Placental pericyte (primary cell): Measurements from ENCODE around the gene NTN5. TPM values are rescaled to one million over a fixed set of nuclear protein-coding genes. Genes with fewer than 3 reads are reported as not detected.

Experiments
- total RNA-seq: library from RNA; depleted of rRNA; stranded (reverse); fragments of >200 nt; gene quantifications from 2 replicates; pipeline ENCODE4 v1.2.3, GENCODE V29; 2012

The NTN5 gene, protein sequence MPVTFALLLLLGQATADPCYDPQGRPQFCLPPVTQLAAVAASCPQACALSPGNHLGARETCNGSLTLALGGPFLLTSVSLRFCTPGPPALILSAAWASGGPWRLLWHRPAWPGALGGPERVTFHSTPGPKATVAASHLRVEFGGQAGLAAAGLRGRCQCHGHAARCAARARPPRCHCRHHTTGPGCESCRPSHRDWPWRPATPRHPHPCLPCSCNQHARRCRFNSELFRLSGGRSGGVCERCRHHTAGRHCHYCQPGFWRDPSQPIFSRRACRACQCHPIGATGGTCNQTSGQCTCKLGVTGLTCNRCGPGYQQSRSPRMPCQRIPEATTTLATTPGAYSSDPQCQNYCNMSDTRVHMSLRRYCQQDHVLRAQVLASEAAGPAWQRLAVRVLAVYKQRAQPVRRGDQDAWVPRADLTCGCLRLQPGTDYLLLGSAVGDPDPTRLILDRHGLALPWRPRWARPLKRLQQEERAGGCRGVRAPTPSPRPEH
- not detected in 2 replicates for total RNA-seq

DNA sequence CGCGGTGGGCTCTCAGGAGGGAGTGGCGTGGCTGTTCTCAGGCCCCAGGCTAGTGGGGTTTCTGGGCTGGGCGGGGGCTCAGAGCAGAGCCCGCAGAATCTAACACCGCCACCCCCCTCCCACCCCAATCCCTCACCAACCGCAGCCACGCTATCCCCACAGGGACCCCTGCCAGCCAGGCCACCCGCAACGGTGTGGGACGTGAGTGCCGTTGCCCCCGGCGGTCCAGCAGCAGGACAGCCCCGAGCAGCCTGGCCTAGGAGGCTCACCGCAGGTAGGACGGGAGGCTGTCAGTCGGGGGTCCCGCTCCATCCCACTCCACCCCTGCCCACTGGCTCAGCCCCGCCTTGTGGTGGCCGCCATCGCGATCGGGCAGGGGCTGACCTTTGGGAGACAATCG is at the start of gene NTN5:
NTN5 (minus strand) TSS at position 24 of the 400 bp plus-strand sequence. CDS start 2,031 bp downstream, outside the sequence.

DNA sequence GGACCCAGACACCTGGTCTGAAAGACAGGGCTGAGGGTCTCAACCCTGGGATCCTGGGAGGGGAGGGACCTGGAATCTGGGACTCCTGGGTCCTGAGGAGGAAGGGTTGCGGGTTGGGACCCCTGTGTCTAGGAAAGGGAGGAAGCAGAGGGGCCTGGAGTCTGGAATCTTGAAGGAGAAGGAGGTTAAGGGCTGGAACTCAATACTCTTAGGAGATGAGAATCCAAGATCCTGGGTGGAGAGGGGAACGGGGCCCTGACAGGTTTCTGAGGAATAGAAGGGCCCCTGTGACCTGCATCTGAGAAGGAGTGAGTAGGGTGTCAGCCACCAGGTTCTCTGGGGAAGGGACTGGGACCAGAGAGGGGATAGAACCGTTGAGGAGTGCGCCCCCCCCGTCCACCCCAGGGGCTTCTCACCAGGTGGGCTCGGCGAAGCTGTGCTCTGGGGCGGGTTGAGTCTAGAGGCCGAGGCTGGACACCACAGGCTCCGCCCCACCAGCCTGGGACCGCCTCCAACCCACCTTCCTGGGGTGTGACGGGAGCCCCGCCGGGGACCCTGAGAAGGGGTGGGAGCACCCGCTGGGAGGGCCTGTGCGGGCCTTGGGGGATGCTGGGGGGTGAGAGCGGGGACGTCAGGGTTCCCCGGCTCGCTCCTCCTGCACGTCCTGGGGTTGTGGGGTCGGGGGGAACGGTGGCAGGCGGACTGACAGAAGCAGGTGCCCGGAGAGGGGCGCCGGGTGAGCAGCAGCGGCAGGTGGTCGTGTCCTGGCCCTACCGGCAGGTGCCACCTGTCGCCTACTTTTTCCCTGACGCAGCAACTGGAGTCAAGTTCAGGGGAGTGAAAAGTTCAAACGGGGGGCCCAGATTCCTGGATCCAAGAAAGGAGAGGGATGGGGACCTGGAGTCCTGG is 46.7 kb upstream of the NTN5 start, which contains the start of gene MAMSTR:
MAMSTR (minus strand) TSS at position 463 of the 909 bp plus-strand sequence. CDS start 694 bp downstream, outside the sequence.

DNA sequence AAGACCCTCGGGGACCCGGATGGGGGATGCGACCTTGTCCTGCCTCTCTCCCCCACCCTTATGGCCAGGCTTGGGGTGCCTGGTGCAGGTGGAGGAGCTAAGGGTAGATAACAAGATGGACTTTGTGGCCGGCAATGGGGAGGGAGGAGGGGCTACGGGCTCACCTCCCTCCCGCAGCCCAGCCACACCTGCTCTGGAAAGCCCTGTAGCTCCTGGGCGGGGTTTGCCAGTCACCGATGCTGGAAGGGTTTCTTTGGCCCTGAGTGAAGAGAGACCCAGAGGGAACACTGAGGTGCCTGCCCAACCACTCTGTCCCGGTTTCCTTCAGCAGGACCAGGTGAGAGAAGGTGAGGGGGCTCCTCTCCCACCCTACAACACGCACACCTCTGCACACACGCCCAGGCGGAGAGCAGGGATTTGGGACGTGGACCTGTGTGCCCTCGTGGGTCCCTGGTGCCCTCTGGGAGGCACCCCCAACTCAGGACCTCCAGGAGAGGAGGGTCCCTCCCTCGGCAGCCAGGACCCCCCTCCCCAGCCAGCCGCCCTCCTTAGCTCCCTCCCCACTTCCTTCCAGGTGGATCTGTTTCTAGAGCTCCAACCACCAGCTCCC is 23.0 kb upstream of the NTN5 start, which contains the start of gene FUT2:
FUT2 (plus strand) TSS at position 229 of the 610 bp plus-strand sequence. CDS start 6,986 bp downstream, outside the sequence.

DNA sequence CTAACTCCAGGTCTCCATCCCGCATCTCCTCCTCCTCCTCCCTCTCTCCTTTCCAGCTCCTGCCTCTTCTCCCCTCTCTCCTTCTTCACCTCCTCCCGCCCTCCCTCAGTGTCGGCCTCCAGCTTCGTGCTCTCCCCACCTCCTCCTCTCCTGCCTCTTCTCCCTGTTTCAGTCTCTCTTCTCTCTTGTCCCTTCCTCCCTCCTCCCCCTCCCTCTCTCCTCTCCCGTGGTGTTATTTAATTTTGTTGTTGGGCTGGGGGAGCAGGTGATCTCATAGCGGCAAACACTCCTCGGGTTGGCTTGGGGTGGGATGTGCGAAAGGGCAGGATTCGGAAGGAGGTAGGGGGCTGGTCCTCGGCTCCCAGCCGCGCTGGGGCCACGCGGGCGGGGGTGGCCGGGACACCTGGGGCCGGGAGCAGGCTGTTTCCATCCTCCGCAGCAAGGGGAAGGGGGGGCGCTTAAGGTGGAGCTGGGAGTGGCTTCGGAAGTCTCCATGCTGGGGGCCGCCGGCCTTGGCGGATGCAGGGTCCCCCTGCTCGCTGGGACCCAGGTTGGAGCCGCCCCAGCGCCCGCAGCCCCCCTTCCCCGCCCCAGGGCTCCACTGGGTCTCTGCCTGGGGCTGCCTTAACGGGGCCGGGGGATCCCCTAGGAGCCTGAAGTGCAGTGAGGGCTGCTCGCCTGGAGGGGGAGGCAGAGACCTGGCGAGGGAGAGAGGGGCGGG is 26.7 kb downstream of the NTN5 start, which contains the start of gene CA11:
CA11 (minus strand) TSS at position 187 of the 721 bp plus-strand sequence. CDS start 555 bp downstream, outside the sequence.

DNA sequence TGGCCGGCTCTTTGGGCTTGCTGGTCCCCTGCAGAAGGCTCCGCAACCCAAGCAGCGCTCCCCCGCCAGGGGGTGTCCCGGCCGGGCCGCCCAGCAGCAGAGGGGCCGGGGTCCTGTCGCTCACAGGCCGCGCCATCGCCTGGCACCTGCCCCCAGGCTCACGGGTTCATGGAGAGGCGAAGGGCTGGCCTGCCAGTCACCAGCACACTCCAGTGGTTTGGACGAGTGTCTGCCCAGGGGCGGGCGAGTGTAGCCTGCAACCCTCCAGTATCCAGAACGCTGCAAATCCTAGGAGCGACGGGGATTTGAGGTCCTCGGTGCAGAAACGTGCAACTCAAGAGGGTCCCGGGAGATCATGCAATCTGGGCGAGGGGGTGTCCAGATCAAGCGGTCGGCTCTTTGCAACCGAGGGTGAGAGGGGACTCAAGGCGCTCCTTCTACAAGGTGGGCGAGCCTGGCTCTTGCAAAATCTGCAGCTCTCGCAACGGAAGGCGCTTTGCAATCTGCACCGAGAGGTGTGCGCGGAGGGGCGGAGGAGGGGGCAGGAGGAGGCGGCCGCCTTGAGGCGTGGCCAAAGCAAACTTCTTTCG is 35.9 kb downstream of the NTN5 start, which contains the start of gene DBP:
DBP (minus strand) TSS at position 521 of the 590 bp plus-strand sequence; CDS start at position 136, 385 bp downstream.

DNA sequence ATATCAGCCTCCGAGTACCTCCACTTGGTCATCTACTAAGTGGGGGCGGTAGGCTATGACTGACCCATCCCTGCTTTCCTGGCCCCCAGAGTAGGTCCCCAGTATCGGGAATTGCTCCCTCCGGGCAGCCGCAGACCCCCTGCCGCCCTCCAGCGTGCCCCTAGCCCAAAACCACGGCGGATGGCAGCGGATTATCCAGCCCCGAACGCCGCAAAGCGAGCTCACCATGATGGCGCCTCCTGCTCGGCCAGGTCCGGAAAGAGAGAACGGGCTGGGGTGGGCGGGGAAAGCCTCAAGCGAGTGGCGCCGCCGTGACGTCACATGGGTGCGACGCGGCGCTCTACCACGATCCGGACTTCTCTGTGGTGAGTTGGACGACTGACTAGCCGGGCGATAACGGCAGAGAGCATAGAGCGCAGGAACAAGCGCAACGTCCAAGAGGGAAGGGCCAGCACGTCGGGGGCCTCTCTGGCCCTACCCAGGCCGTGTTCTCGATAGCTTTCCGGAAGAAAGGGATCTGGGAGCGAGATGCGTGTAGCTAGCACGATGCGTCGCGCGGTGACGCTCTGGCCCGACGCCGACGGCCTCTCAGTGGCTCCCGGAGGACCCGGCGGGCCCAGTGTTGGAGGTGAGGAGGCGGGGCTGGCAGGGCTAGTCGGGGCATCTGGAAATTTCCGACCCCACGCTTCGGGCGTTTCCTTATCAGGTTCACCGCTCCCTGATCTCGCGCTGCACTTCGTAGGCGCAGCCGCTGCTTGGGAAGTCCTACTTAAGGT is 53.7 kb downstream of the NTN5 start, which contains the start of the genes RPL18 and SPHK2:
RPL18 (minus strand) TSS at position 263 of the 776 bp plus-strand sequence; CDS start at position 228, 35 bp downstream.
SPHK2 (plus strand) TSS at position 591 of the 776 bp plus-strand sequence. CDS start 1,009 bp downstream, outside the sequence.

DNA sequence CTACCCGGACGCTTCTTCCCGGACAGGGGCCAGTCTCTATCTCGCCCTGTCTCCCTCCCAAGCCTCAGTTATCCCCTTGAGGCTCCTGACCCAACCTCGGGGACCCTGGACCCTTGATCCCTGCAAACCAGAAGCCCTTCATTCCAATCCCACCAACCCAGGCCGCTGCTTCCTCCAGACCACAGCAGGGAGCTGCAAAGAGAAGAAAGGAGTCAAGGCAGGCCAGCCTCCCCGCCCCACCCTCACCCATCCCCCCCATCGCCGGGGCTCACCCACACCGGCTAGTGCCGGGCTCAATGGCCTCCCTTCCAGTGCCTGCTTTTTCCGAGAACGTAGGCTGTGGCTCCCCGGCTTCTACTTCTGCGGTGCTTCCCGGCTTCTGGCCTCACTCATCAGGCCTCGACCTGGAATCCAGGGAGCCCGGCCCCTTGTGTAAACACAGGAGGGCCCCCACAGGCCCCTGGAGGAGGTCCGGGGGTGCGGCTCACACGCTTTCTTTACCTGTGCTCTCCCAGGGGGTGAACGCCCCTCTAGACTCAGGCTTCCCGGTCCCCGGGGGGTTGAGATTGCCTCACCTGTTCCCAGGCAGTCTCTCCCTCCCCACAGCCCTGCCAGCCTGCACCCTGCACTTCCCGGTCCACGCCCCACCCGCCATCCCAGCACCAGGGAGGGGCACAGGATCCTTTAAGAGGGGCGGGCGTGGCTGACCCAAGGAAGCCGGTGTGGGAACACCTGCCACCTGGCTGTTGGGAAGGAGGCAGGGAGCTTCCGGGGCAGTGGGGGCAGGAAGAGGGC is 58.2 kb downstream of the NTN5 start, which contains the start of gene FAM83E:
FAM83E (minus strand) TSS at position 641 of the 795 bp plus-strand sequence. CDS start 1,704 bp downstream, outside the sequence.

Other genes starting within 250 kb of the NTN5 start
- 32.2 and 62.4 TPM in 2 replicates for gene GRWD1, start 227.0 kb downstream of the NTN5 start, total RNA-seq
- gene KCNJ14, start 217.4 kb downstream of the NTN5 start, total RNA-seq = 0.29 and 0.66 TPM in 2 replicates
- gene CYTH2, start 203.6 kb downstream of the NTN5 start, total RNA-seq = 54.5 and 70.9 TPM in 2 replicates
- 0.14 TPM in 1 of 2 replicates, not detected in the other for gene LMTK3, start 161.2 kb downstream of the NTN5 start, total RNA-seq
- gene SULT2B1, start 120.8 kb downstream of the NTN5 start, total RNA-seq = 0.22 TPM in 1 of 2 replicates, not detected in the other
- not detected in 2 replicates for gene SPACA4, start 66.3 kb downstream of the NTN5 start, total RNA-seq
- 0.57 TPM in 1 of 2 replicates, not detected in the other for gene FAM83E, start 57.9 kb downstream of the NTN5 start, total RNA-seq
- 1,434 and 1,613 TPM in 2 replicates for gene RPL18, start 53.8 kb downstream of the NTN5 start, total RNA-seq
- gene SPHK2, start 53.5 kb downstream of the NTN5 start, total RNA-seq = 14.4 and 15.2 TPM in 2 replicates
- 1.1 and 4.8 TPM in 2 replicates for gene DBP, start 35.6 kb downstream of the NTN5 start, total RNA-seq
- 0.88 TPM in 1 of 2 replicates, not detected in the other for gene CA11, start 26.8 kb downstream of the NTN5 start, total RNA-seq
- not detected in 2 replicates for gene FUT2, start 23.0 kb upstream of the NTN5 start, total RNA-seq
- gene MAMSTR, start 46.7 kb upstream of the NTN5 start, total RNA-seq = under 0.01 and 0.57 TPM in 2 replicates
- gene RASIP1, start 67.6 kb upstream of the NTN5 start, total RNA-seq = 0.66 and 0.72 TPM in 2 replicates
- gene IZUMO1, start 73.9 kb upstream of the NTN5 start, total RNA-seq = not detected in 2 replicates
- under 0.01 TPM in 2 replicates for gene FUT1, start 79.6 kb upstream of the NTN5 start, total RNA-seq
- not detected in 2 replicates for gene FGF21, start 82.5 kb upstream of the NTN5 start, total RNA-seq
- 25.4 and 44.1 TPM in 2 replicates for gene BCAT2, start 138.0 kb upstream of the NTN5 start, total RNA-seq
- gene HSD17B14, start 163.5 kb upstream of the NTN5 start, total RNA-seq = 2.3 and 27.8 TPM in 2 replicates
- gene PLEKHA4, start 195.6 kb upstream of the NTN5 start, total RNA-seq = 5.4 and 6.3 TPM in 2 replicates
- 66.1 and 221 TPM in 2 replicates for gene PPP1R15A, start 199.4 kb upstream of the NTN5 start, total RNA-seq
- gene TULP2, start 225.7 kb upstream of the NTN5 start, total RNA-seq = under 0.01 and 0.22 TPM in 2 replicates
- 129 and 755 TPM in 2 replicates for gene NUCB1, start 227.3 kb upstream of the NTN5 start, total RNA-seq